Measurements from ENCODE around the gene CADM4. TPM values are rescaled to one million over a fixed set of nuclear protein-coding genes. Genes with fewer than 3 reads are reported as not detected.

Gene CADM4
- total and polyA plus RNA-seq, 2 of the 8 experiments (the other 6 are each of a cell fraction or from before 2014, with no cell fraction given), result 13.5 to 25.0 TPM

DNA sequence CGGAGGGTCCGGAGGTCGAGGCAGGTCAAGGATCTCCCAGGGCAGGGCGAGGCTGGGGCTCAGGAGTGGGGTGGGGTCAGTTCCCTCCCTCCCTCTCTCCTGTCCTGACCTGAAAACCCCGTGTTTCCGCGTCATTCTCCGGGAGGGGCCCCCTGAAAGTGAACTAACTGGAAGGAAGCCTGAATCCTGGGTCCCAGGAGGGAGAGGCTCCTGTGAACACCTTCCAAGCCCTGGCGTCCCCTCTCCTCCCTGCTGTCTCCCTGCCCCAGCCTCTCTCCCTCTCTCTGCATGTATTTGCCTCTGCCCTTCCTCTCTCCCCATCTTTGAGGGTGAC lies 741 bp upstream of the CADM4 start:
- 16% methylated on average over 5 of the region's 9 CpGs; no CpG with 5 or more reads in 1 of the 2 experiments for WGBS, 2 experiments (ENCODE audit: extremely low coverage in 1 of 2, insufficient coverage in 1 of 2, insufficient read length in 1 of 2, insufficient replicate concordance in 2 of 2, low coverage in 1 of 2, low lambda C conversion rate in 2 of 2, missing lambda C conversion rate in 1 of 2)
- DNase-seq (ENCODE audit: low read depth in 1 of 2, low spot score in 2 of 2), result no peak
- H2AK5ac ChIP-seq (ENCODE audit: low read depth, low read length), result no peak overlapping the region

More for the DNA sequence above, 741 bp upstream of the CADM4 start:
- H3K79me1 ChIP-seq (ENCODE audit: low read depth, low read length), result peaks cover 2% of the 10 kb centered on the region; the same call in 1 of the 2 replicates
- H3K23ac ChIP-seq (ENCODE audit: insufficient read length), result no peak overlapping the region
- H3K56ac ChIP-seq (replicated peaks; ENCODE audit: insufficient read length, low read depth, low read length), result no peak overlapping the region
- peak overlapping the region; percentile 52 to 92 (median 71) for H3K4me3 ChIP-seq (ENCODE audit: extremely low read depth in 1 of 4, insufficient read depth in 2 of 4, low read depth in 3 of 4, low read length in 4 of 4)
- peaks cover 6 to 22% (median 13%) of the 10 kb centered on the region in 4 experiments for H3K4me1 ChIP-seq (replicated peaks in 1 of 4; ENCODE audit: control insufficient read depth in 3 of 4, insufficient read depth in 4 of 4, low read length in 3 of 4)
- no peak overlapping the region for H2BK20ac ChIP-seq (ENCODE audit: low read length)
- no peaks in the 10 kb centered on the region for H3K79me2 ChIP-seq (ENCODE audit: control insufficient read depth in 1 of 2, insufficient read depth in 2 of 2, low read length in 2 of 2)
- no peak overlapping the region for H2BK120ac ChIP-seq (replicated peaks; ENCODE audit: low read depth, low read length)
- no peak overlapping the region for H3K27ac ChIP-seq (ENCODE audit: low read depth, low read length)
- POLR2A ChIA-PET (ENCODE audit: partially characterized antibody), result interaction anchor here (1.2 to 1.7 kb wide), 3 partner anchors 12 to 36 kb away, joined by 3 to 4 read pairs (median 3); no protein-coding TSS in a partner anchor
- H3K23me2 ChIP-seq (ENCODE audit: low read depth, low read length), result peaks cover 12% of the 10 kb centered on the region
- H3K4me2 ChIP-seq (ENCODE audit: insufficient read depth in 1 of 2, low read depth in 2 of 2, low read length in 2 of 2), result peak overlapping the region; percentile 88 to 92
- peak overlapping the region; percentile 92; the same call in 1 of the 2 replicates for H2BK15ac ChIP-seq (ENCODE audit: low read length)
- H3K27me3 ChIP-seq (replicated peaks in 1 of 4; ENCODE audit: control insufficient read depth in 3 of 4, extremely low read depth in 1 of 4, insufficient read depth in 3 of 4, low read length in 3 of 4), result peaks cover 11 to 48% (median 29%) of the 10 kb centered on the region in 4 experiments
- H4K8ac ChIP-seq (ENCODE audit: extremely low read depth, insufficient read depth, low read length), result no peak overlapping the region
- CTCF ChIA-PET (ENCODE audit: partially characterized antibody), result interaction anchor here (1.2 kb wide), 1 partner anchor 120 kb away, joined by 3 read pairs; no protein-coding TSS in a partner anchor
- no peak for FAIRE-seq
- H3K18ac ChIP-seq (ENCODE audit: extremely low read depth, low read length), result peak overlapping the region; percentile 65; the same call in 1 of the 2 replicates
- H3K36me3 ChIP-seq (ENCODE audit: control insufficient read depth in 2 of 4, insufficient read depth in 4 of 4, low read length in 3 of 4), result no peaks in the 10 kb centered on the region
- no peak overlapping the region for H4K5ac ChIP-seq (ENCODE audit: insufficient read length, low read depth, low read length)
- H2BK5ac ChIP-seq (ENCODE audit: low read depth, low read length), result peak overlapping the region; percentile 85; the same call in 1 of the 2 replicates
- no peaks in the 10 kb centered on the region for H3K9me3 ChIP-seq (ENCODE audit: insufficient read depth in 2 of 2, low read depth in 1 of 2, low read length in 1 of 2)
- no peak overlapping the region for H3K4ac ChIP-seq (replicated peaks; ENCODE audit: insufficient read length, low read depth, low read length)
- TF ChIP-seq KDM4A (IDR thresholded peaks at IDR 0.05; ENCODE audit: low read depth, low read length, severe bottlenecking), result peak; percentile 12
- TF ChIP-seq EZH2 (IDR thresholded peaks at IDR 0.05; ENCODE audit: low read depth, low read length, severe bottlenecking), result peak; percentile 17
- TF ChIP-seq TCF12 (IDR thresholded peaks at IDR 0.05; ENCODE audit: low read depth, low read length), result no peak
- no peak for TF ChIP-seq CBX5 (IDR thresholded peaks at IDR 0.05; ENCODE audit: low read depth, low read length)
- no peak for TF ChIP-seq CHD1 (IDR thresholded peaks at IDR 0.05; ENCODE audit: low read depth, low read length)
- TF ChIP-seq, protein P1, sequence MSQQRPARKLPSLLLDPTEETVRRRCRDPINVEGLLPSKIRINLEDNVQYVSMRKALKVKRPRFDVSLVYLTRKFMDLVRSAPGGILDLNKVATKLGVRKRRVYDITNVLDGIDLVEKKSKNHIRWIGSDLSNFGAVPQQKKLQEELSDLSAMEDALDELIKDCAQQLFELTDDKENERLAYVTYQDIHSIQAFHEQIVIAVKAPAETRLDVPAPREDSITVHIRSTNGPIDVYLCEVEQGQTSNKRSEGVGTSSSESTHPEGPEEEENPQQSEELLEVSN (IDR thresholded peaks at IDR 0.05), result no peak
- no peak overlapping the region; the same call in 1 of the 2 replicates for H2AFZ ChIP-seq (ENCODE audit: low read length)
- H3K9ac ChIP-seq (replicated peaks in 1 of 4; ENCODE audit: extremely low read depth in 1 of 4, low read depth in 3 of 4, low read length in 3 of 4), result no peak overlapping the region; a peak in 1 of 7 replicates
- peak overlapping the region; percentile 48 for H4K91ac ChIP-seq (replicated peaks; ENCODE audit: insufficient read length, low read length)
- no peaks in the 10 kb centered on the region for H4K20me1 ChIP-seq (replicated peaks in 1 of 2; ENCODE audit: control insufficient read depth in 1 of 2, insufficient read depth in 2 of 2, low read length in 2 of 2)
- H3K14ac ChIP-seq (ENCODE audit: insufficient read length), result no peak overlapping the region
- H2BK12ac ChIP-seq (ENCODE audit: low read depth, low read length), result peak overlapping the region; percentile 78; the same call in 1 of the 2 replicates
